WTC11 (cell line): ENCODE data around the gene DCAF11.

Experiments
- CBFB ChIP-seq: sonication (generic); formaldehyde crosslinking; IDR thresholded peaks from 2 replicates; pipeline ENCODE4 v1.8.1; 2022; ENCODE audit warnings: mild to moderate bottlenecking, low read depth, missing genetic modification reagents
- CREM ChIP-seq: sonication (generic); formaldehyde crosslinking; IDR thresholded peaks from 2 replicates; pipeline ENCODE4 v1.8.1; 2022; ENCODE audit warnings: mild to moderate bottlenecking, missing genetic modification reagents, moderate library complexity
- CTCF ChIP-seq: fragments of 200-600 bp; IDR thresholded peaks from 2 replicates; pipeline ENCODE4 v1.8.0; 2022; ENCODE audit warnings: antibody characterized with exemption
- EMX1 ChIP-seq: fragments of 250-450 bp; sonication (Bioruptor Pico); IDR thresholded peaks from 2 replicates; pipeline ENCODE4 v1.8.0; 2021; ENCODE audit warnings: mild to moderate bottlenecking
- ESRRA ChIP-seq: sonication (generic); formaldehyde crosslinking; IDR thresholded peaks from 2 replicates; pipeline ENCODE4 v1.8.1; 2022; ENCODE audit warnings: mild to moderate bottlenecking, missing genetic modification reagents, borderline replicate concordance
- GABPB1 ChIP-seq: sonication (generic); formaldehyde crosslinking; IDR thresholded peaks from 2 replicates; pipeline ENCODE4 v1.8.1; 2023; ENCODE audit warnings: mild to moderate bottlenecking, missing genetic modification reagents
- KAT7 ChIP-seq: sonication (generic); formaldehyde crosslinking; IDR thresholded peaks from 2 replicates; pipeline ENCODE4 v1.8.1; 2023; ENCODE audit warnings: missing genetic modification reagents, mild to moderate bottlenecking, borderline replicate concordance
- MAX ChIP-seq: sonication (generic); formaldehyde crosslinking; IDR thresholded peaks from 2 replicates; pipeline ENCODE4 v1.8.0; 2022; ENCODE audit warnings: mild to moderate bottlenecking, missing genetic modification reagents
- NFYB ChIP-seq: sonication (generic); formaldehyde crosslinking; conservative IDR thresholded peaks from 2 replicates; pipeline ENCODE4 v1.8.0; 2022; ENCODE audit warnings: low read depth, missing genetic modification reagents
- TCF7 ChIP-seq: sonication (generic); formaldehyde crosslinking; IDR thresholded peaks from 2 replicates; pipeline ENCODE4 v1.8.0; 2022; ENCODE audit warnings: mild to moderate bottlenecking, low read depth, missing genetic modification reagents, moderate library complexity
- USF2 ChIP-seq: sonication (generic); formaldehyde crosslinking; IDR thresholded peaks from 2 replicates; pipeline ENCODE4 v1.8.1; 2023; ENCODE audit warnings: mild to moderate bottlenecking, missing genetic modification reagents, moderate library complexity
- TF ChIP-seq, protein P1 (sequence below): sonication (generic); formaldehyde crosslinking; conservative IDR thresholded peaks from 2 replicates; pipeline ENCODE4 v1.8.1; 2022; ENCODE audit warnings: mild to moderate bottlenecking, missing genetic modification reagents
- TF ChIP-seq, protein P2 (sequence below): sonication (generic); formaldehyde crosslinking; IDR thresholded peaks from 2 replicates; pipeline ENCODE4 v1.8.0; 2022; ENCODE audit warnings: mild to moderate bottlenecking, missing genetic modification reagents

- no peak for TF ChIP-seq KAT7 (CRISPR knock-in tag)
- no peak for TF ChIP-seq EMX1
- no peak for TF ChIP-seq CTCF
- TF ChIP-seq GABPB1: no peak
- TF ChIP-seq ESRRA (CRISPR knock-in tag): no peak
- no peak for TF ChIP-seq MAX (CRISPR knock-in tag)
- TF ChIP-seq NFYB: no peak
- TF ChIP-seq, protein P1, sequence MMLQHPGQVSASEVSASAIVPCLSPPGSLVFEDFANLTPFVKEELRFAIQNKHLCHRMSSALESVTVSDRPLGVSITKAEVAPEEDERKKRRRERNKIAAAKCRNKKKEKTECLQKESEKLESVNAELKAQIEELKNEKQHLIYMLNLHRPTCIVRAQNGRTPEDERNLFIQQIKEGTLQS: no peak
- TF ChIP-seq, protein P2, sequence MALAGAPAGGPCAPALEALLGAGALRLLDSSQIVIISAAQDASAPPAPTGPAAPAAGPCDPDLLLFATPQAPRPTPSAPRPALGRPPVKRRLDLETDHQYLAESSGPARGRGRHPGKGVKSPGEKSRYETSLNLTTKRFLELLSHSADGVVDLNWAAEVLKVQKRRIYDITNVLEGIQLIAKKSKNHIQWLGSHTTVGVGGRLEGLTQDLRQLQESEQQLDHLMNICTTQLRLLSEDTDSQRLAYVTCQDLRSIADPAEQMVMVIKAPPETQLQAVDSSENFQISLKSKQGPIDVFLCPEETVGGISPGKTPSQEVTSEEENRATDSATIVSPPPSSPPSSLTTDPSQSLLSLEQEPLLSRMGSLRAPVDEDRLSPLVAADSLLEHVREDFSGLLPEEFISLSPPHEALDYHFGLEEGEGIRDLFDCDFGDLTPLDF (CRISPR knock-in tag): no peak
- no peak for TF ChIP-seq CREM
- TF ChIP-seq USF2 (CRISPR knock-in tag): no peak
- no peak for TF ChIP-seq CBFB
- TF ChIP-seq TCF7: no peak
Measured at GRCh38 chr14:24081739-24082211, 32.8 kb upstream of the DCAF11 start.
